HG03066 (cell line): Measurements from ENCODE around the gene OR52E4.
A peak's percentile ranks its signal among the peaks of the same experiment; 100 is the strongest.

ENCODE experiments used
- ATAC-seq: cut with Tn5 transposase; IDR thresholded peaks from one replicate; pipeline ENCODE4 v1.9.1; 2021; ENCODE audit warnings: low read depth; ENCODE audit not compliant: unreplicated experiment

Gene OR52E4

GRCh38 chr11:5880329-5880728, at the start of gene OR52E4:
TSS of gene OR52E4 (plus strand) at chr11:5880629. CDS start at chr11:5884293, 3,664 bp downstream.
- ATAC-seq: no peak

GRCh38 chr11:5831196-5831829, 49.1 kb upstream of the OR52E4 start:
- ATAC-seq: no peak

GRCh38 chr11:5833446-5833845, 47.0 kb upstream of the OR52E4 start:
- no peak for ATAC-seq

GRCh38 chr11:5837695-5838094, 42.7 kb upstream of the OR52E4 start:
- ATAC-seq: no peak

- ATAC-seq: no peak
These were observed 38.6 kb upstream of the OR52E4 start, which contains the start of gene OR52E6 for GRCh38 chr11:5841797-5842196. TSS of gene OR52E6 (minus strand) at chr11:5841897. CDS start at chr11:5841897, 0 bp downstream.

- no peak for ATAC-seq
These were observed 33.7 kb upstream of the OR52E4 start for GRCh38 chr11:5846701-5847100.

- ATAC-seq: no peak
These were observed 32.7 kb upstream of the OR52E4 start for GRCh38 chr11:5847711-5848110.

GRCh38 chr11:5851002-5851401, 29.4 kb upstream of the OR52E4 start:
- no peak for ATAC-seq

GRCh38 chr11:5857590-5857989, 22.8 kb upstream of the OR52E4 start, which contains the start of gene OR52E8:
TSS of gene OR52E8 (minus strand) at chr11:5857690. CDS start at chr11:5857690, 0 bp downstream.
- ATAC-seq: no peak

GRCh38 chr11:5865826-5866225, 14.6 kb upstream of the OR52E4 start:
- no peak for ATAC-seq

GRCh38 chr11:5878564-5878963, 1.9 kb upstream of the OR52E4 start:
- ATAC-seq: no peak

- no peak for ATAC-seq
These were observed 1.3 kb downstream of the OR52E4 start for GRCh38 chr11:5881756-5882155.

GRCh38 chr11:5887172-5887571, 6.7 kb downstream of the OR52E4 start:
- ATAC-seq: no peak

GRCh38 chr11:5887661-5888060, 7.2 kb downstream of the OR52E4 start:
- ATAC-seq: no peak

GRCh38 chr11:5891216-5891800, 10.9 kb downstream of the OR52E4 start:
- ATAC-seq: no peak

GRCh38 chr11:5892908-5893307, 12.5 kb downstream of the OR52E4 start, which contains the start of gene OR52E5:
TSS of gene OR52E5 (plus strand) at chr11:5893208. CDS start at chr11:5900777, 7,569 bp downstream.
- ATAC-seq: no peak

GRCh38 chr11:5899534-5899933, 19.1 kb downstream of the OR52E4 start:
- ATAC-seq: no peak

GRCh38 chr11:5910540-5910939, 30.1 kb downstream of the OR52E4 start:
- no peak for ATAC-seq

- ATAC-seq: peak; percentile 67
These were observed 42.5 kb downstream of the OR52E4 start for GRCh38 chr11:5922749-5923426.

- ATAC-seq: peak; percentile 58
These were observed 43.0 kb downstream of the OR52E4 start for GRCh38 chr11:5923427-5923776.

- no peak for ATAC-seq
These were observed 43.4 kb downstream of the OR52E4 start for GRCh38 chr11:5923794-5924193.

GRCh38 chr11:5928271-5928670, 47.8 kb downstream of the OR52E4 start:
- ATAC-seq: no peak
